Measurements from ENCODE around the gene BTN2A1. TPM values are rescaled to one million over a fixed set of nuclear protein-coding genes. Genes with fewer than 3 reads are reported as not detected.

The BTN2A1 gene
- total and polyA plus RNA-seq, 2 of the 13 experiments (the other 11 are each of a cell fraction or from before 2014, with no cell fraction given), result 16.4 to 30.4 TPM

DNA sequence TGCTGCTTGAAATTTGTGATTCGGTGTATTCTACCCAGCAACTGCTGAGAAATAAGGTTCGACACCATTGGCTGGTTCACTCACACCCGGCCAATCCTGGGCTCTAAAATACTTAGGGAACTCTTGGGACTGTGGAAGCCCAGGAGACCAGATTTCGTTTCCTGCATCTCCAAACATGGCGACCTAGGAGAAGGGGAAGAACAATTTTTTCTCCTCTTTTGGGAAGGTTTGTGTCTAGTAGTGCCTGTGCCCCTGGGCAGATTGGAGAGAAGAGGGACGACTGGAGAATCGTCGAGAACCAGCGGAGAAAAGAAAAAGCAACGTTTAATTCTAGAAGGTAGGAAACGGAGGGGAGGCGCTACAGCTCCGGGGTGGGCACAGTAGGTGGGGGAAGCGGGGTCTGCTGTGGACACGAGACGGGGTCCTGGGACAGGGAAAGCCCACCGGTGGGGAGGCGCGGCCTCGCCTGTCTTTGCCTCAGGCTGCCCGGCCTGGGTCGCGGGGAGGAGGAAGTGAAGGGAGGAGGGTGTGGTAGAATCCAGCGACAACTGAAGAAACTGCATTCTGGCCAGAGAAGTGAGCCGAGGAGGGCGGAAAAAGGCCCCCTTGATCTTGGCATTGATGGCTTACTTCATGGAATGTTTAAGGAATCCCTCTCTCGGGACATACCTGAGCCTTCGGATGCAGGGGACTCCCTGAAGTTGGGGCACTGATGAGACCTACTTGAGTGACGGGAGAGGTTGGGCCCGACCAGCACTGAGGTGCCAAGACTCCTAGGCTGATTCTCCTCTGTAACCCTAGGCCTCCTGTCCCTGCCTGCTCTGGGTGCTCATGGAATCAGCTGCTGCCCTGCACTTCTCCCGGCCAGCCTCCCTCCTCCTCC lies at the start of gene BTN2A1 (continued):
- TF ChIP-seq RXRA (CRISPR knock-in tag; IDR thresholded peaks at IDR 0.05), result no peak; the same call in 1 of the 2 replicates
- no peak for TF ChIP-seq FLYWCH1 (CRISPR knock-in tag; IDR thresholded peaks at IDR 0.05)
- no peak for TF ChIP-seq PAF1 (CRISPR knock-in tag; IDR thresholded peaks at IDR 0.05)
- TF ChIP-seq, protein P1, sequence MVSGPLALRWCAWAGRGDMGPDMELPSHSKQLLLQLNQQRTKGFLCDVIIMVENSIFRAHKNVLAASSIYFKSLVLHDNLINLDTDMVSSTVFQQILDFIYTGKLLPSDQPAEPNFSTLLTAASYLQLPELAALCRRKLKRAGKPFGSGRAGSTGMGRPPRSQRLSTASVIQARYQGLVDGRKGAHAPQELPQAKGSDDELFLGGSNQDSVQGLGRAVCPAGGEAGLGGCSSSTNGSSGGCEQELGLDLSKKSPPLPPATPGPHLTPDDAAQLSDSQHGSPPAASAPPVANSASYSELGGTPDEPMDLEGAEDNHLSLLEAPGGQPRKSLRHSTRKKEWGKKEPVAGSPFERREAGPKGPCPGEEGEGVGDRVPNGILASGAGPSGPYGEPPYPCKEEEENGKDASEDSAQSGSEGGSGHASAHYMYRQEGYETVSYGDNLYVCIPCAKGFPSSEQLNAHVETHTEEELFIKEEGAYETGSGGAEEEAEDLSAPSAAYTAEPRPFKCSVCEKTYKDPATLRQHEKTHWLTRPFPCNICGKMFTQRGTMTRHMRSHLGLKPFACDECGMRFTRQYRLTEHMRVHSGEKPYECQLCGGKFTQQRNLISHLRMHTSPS (CRISPR knock-in tag; IDR thresholded peaks at IDR 0.05; ENCODE audit: low read depth), result no peak
- TF ChIP-seq ZNF777 (CRISPR knock-in tag; IDR thresholded peaks at IDR 0.05), result peak; percentile 57; the same call in 1 of the 2 replicates
- no peak for TF ChIP-seq ZNF792 (CRISPR knock-in tag; IDR thresholded peaks at IDR 0.05)
- no peak for TF ChIP-seq CBX5 (CRISPR knock-in tag; IDR thresholded peaks at IDR 0.05; ENCODE audit: borderline replicate concordance)
- TF ChIP-seq FOXK2 (IDR thresholded peaks at IDR 0.05), result no peak
- TF ChIP-seq YEATS4 (CRISPR knock-in tag; IDR thresholded peaks at IDR 0.05; ENCODE audit: borderline replicate concordance), result peak; percentile 77; the same call in 1 of the 2 replicates
- no peak for TF ChIP-seq ZNF850 (CRISPR knock-in tag; conservative IDR thresholded peaks at IDR 0.05)
- TF ChIP-seq, protein P2, sequence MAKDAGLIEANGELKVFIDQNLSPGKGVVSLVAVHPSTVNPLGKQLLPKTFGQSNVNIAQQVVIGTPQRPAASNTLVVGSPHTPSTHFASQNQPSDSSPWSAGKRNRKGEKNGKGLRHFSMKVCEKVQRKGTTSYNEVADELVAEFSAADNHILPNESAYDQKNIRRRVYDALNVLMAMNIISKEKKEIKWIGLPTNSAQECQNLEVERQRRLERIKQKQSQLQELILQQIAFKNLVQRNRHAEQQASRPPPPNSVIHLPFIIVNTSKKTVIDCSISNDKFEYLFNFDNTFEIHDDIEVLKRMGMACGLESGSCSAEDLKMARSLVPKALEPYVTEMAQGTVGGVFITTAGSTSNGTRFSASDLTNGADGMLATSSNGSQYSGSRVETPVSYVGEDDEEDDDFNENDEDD (CRISPR knock-in tag; IDR thresholded peaks at IDR 0.05; ENCODE audit: borderline replicate concordance), result no peak
- no peak for TF ChIP-seq ATM (IDR thresholded peaks at IDR 0.05; ENCODE audit: borderline replicate concordance)
- TF ChIP-seq ZNF451 (CRISPR knock-in tag; IDR thresholded peaks at IDR 0.05), result no peak
- TF ChIP-seq, protein P3, sequence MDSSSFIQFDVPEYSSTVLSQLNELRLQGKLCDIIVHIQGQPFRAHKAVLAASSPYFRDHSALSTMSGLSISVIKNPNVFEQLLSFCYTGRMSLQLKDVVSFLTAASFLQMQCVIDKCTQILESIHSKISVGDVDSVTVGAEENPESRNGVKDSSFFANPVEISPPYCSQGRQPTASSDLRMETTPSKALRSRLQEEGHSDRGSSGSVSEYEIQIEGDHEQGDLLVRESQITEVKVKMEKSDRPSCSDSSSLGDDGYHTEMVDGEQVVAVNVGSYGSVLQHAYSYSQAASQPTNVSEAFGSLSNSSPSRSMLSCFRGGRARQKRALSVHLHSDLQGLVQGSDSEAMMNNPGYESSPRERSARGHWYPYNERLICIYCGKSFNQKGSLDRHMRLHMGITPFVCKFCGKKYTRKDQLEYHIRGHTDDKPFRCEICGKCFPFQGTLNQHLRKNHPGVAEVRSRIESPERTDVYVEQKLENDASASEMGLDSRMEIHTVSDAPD (CRISPR knock-in tag; IDR thresholded peaks at IDR 0.05), result 0 out of 2 replicates have a peak, but pooled peaks have one; percentile 31
- TF ChIP-seq ZNF235 (CRISPR knock-in tag; IDR thresholded peaks at IDR 0.05; ENCODE audit: borderline replicate concordance), result no peak
- peak; percentile 18; the same call in 1 of the 2 replicates for TF ChIP-seq REPIN1 (CRISPR knock-in tag; IDR thresholded peaks at IDR 0.05; ENCODE audit: borderline replicate concordance, low read depth)
- no peak for TF ChIP-seq ZNF879 (CRISPR knock-in tag; IDR thresholded peaks at IDR 0.05)
- no peak for TF ChIP-seq GATA4 (IDR thresholded peaks at IDR 0.05; ENCODE audit: borderline replicate concordance, low read depth)
- TF ChIP-seq ELF1 (CRISPR knock-in tag; IDR thresholded peaks at IDR 0.05), result 0 out of 2 replicates have a peak, but pooled peaks have one; percentile 5
- no peak for TF ChIP-seq IRF2 (CRISPR knock-in tag; IDR thresholded peaks at IDR 0.05)
- TF ChIP-seq, protein P4, sequence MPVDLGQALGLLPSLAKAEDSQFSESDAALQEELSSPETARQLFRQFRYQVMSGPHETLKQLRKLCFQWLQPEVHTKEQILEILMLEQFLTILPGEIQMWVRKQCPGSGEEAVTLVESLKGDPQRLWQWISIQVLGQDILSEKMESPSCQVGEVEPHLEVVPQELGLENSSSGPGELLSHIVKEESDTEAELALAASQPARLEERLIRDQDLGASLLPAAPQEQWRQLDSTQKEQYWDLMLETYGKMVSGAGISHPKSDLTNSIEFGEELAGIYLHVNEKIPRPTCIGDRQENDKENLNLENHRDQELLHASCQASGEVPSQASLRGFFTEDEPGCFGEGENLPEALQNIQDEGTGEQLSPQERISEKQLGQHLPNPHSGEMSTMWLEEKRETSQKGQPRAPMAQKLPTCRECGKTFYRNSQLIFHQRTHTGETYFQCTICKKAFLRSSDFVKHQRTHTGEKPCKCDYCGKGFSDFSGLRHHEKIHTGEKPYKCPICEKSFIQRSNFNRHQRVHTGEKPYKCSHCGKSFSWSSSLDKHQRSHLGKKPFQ (CRISPR knock-in tag; IDR thresholded peaks at IDR 0.05; ENCODE audit: insufficient replicate concordance), result no peak
- TF ChIP-seq, protein P5, sequence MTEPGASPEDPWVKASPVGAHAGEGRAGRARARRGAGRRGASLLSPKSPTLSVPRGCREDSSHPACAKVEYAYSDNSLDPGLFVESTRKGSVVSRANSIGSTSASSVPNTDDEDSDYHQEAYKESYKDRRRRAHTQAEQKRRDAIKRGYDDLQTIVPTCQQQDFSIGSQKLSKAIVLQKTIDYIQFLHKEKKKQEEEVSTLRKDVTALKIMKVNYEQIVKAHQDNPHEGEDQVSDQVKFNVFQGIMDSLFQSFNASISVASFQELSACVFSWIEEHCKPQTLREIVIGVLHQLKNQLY (CRISPR knock-in tag; IDR thresholded peaks at IDR 0.05), result no peak
- TF ChIP-seq TCF7 (IDR thresholded peaks at IDR 0.05; ENCODE audit: low read depth), result no peak
- TF ChIP-seq ZNF878 (CRISPR knock-in tag; IDR thresholded peaks at IDR 0.05), result no peak
- TF ChIP-seq MXD4 (CRISPR knock-in tag; IDR thresholded peaks at IDR 0.05), result no peak
